ENCODE results near the gene SLC7A10.
"Not testable (repeated sequence)": the region's sequence is repeated elsewhere in the genome, so short reads cannot be mapped to it uniquely, and the experiment has no call there.

SLC7A10 gene

DNA sequence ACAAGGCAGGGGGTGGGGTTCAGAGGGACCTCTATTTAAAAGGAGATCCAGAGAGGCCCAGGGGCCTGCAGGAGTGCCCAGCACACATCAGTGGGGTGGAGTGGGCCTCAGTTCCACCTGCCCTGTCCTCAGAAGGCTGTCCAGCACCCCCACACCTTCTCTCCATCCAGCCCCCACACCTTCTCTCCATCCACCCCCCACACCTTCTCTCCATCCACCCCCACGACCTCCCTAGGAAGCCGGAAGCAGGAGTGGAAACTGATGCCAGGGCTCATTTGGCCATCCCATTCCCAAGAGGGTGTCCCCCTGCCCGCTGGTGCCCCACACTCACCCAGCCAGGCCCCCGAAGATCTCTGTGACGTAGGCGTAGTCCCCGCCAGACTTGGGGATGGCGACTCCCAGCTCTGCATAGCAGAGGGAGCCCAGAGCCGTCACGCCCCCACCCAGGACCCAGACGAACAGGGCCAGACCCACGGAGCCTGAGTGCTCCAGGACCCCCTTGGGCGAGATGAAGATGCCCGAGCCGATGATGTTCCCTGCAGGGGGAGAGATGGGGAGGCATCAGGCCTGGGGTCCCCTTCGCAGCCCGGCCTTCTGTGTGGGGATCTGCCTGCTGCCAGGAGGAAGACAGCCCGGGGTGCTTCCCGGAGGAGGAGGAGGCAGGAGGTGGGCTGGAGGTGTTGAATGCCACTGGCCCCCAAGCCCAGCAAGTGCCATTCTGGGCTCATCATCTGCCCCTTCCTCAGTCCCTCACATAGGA, 10.0 kb downstream of the SLC7A10 start:
- DNase-seq, result no peak

DNA sequence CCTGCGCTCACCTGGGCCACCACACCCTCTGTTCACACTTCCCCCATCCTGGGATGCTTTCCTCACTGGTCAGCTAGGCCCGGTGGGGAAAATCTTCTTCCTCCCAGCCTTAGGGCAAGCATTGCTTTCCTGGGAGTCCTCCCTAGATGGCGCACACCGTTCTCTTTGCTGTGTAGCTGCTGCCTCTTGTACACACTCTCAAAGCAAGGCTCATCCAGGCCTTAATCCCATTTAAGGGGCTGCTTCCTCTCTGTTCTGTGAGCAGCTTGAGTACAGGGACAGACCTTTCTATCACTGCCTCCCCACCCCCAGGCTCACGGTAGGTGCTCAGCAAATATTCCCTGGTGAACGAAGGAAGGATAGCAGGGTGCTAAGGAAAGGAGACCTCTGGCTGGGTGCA, 11.1 kb downstream of the SLC7A10 start:
- DNase-seq, result no peak

DNA sequence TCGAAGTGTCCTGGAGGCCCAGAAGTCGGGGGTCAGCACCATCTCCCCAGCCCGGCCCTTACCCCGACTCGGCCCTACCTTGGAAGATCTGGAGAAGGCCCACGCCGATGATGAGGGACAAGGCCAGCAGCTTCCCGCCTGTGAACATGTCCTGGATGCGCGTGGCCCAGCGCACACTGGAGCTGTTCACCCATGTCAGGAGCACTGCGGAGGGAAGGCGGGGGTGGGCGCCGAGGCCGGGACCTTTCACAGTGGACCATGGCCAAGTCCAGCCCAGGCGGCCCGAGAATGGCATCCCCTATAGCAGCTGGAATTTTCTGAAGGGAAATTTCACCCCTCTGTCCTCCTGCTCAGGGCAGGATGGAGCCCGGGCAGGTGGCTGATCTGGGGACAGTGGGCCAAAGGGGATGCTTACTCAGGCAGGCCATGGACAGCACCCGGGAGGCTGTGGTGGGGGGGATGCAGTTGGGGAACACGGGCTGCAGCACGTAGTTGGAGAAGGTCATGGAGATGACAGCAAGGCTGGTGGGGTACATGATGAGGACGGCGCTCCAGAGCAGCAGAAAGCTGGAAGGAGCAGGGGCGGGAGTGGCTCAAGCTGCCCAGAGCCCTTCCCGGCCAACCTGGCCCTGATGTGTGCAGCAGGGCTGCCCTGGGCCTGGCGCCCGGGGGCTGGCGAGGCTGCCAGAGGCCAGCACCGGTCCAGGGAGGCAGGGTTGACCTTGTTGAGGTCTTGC, 13.0 kb downstream of the SLC7A10 start:
- DNase-seq, result no peak

DNA sequence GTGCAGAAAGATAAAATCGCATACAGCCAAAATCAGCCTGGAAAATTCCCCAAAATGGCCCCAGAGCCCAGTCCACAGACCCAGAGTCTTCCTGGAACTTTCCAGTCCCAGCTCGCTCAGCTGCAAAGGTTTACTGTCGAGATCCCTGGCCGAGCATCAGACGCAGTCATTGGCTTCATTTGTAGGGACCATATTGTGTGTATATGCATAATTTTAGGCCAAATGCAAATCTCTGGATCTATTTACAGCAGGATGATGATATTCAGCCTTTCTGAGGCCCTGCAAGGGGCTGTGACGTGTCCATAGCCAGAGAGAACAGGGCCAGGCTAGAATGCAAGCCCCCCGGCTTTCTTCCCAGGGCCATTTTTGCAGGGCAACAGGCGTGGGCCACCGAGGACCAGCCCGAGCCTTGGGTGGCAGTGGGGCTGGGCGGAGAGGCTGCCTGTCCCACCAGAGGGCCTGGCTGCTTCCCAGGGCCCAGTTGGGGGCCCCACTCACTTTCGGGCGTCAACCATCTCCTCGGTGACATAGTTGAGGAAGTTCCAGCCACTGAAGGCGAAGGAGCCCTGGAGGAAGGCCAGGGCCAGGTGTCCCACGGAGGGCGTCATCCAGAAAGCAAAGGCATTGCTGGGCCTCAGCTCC, 13.7 kb downstream of the SLC7A10 start:
- no peak for DNase-seq

DNA sequence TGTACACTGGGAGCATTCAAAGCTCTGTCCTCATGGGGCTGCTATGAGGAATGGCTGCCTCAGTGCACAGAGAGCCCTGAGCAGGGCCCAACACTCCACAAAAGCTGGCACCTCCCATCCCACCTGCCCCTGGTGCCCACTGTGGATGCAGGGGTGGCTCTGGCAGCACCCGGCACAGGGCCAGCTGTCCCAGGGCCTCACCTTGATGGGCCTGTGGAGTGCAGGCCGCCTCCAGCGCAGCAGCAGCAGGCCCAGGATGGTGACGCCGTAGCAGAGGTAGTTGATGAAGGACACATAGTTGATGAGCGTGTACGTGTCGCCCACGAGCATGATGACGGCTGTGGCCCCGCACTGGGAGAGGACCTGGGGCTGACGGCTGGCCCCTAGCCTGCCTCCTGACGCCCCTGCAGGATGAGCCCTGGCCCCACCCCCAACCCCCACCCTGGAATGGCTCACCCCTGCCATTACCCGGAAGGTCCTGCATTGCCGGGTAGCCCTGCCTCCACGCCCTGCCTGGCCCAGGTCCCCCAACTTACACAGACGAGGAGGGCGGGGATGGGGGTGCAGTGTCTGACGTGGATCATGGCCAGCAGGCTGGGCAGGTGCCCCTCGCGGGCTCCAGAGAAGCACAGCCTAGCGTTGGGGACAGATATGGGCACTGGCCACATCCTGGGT, 15.2 kb downstream of the SLC7A10 start:
- DNase-seq, result no peak

DNA sequence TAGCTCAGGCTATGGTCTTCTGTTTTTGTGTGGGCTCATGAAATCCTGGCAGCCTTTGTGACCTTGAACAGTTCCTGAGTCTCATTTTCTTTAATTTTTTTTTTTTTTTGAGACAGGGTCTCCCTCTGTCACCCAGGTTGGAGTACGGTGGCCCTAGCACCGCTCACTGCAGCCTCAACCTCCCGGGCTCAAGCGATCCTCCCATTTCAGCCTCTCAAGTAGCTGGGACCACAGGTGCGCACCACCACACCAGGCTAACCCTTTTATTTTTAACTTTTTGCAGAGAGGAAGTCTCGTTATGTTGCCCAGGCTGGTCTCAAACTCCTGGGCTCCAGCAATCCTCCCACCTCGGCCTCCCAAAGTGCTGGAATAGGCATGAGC, 15.8 kb downstream of the SLC7A10 start:
- DNase-seq, result not testable (repeated sequence)

DNA sequence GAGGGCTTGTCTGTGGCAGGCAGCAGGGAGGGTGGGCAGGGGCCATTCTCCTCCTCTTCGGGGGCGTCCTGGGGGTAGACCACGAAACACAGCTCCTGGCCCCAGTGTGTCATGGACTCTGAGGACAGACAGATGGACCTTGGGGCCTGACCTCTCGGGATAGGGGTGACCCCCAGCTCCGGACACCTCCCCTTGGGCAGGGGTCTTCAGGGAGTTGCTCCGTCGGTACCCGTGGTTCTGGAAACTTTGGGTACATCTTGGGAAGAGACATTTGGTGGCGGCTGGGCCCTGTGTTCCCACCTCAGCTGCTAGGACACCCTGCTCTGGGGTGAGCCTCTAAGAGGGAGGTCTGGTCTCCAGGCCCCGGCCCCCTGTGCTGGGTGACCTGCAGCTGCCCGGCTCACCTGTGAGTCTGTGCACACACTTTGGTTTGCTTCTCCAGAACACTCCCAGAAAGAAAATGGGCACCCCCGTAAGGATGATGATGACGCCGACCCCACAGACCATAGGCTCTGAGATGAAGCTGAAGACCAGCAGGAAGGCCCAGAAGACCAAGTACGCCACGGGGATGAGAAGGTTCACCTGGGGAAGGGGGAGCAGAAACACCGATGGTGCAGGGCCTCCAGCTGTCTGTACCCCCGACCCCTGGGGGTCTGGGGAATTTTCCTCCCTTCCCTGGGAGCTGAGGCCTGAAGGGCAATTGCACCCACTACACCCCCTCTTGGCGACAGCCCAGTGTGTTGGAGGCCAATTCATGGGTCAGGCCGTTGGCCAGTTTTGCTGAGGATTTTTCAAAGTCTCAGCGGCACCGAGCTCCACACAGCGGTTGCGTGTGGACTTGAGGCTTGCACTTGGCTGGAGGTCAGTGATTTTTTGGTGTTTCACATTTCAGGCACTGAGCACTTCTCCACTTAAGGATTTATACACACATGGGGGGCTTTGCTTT, 16.5 kb downstream of the SLC7A10 start:
- no peak for DNase-seq

DNA sequence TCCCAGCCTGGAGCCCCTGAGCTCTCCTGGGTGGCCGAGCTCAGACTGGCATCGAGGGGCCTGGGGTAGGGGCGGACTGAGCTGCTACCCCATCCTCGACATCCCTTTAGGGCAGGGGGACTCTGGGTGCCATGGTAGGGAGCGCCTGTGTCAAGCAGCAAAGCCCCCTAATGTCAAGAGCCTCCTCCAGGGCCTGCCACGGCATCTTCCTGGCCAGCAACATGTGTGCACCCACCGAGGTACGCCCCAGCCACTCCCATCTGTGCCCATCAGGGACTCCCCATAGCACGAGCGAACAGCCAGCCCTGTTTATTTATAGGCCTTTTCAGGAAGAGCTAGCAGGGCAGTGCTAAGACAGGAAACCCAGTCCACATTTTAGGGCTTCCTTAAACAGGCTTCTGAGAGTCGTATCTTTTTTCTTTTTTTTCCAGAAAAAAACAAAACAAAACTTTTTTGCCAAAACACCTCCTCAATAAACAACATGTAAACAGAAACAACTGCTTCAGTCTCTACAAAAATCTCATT, 17.2 kb downstream of the SLC7A10 start:
- no peak for DNase-seq

DNA sequence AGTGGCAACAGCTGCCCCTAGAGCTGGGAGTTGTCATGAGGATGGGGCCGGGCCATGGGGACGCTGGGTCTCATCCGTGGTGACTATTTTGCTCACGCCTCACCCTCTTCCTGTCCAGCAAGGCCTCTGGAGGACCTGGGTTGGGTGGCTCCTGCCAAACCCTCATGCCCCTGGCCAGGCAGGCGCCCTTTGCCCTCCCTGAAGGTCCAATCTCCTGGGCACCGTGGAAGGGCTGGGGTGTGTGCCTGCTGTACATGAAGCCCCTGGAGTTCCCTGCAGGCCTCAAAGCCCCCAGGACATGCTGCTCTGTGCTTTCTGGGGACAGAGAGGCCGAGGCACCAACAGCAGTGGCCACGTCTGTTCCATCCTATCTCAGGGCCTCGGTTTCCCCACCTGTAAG, 17.7 kb downstream of the SLC7A10 start:
- no peak for DNase-seq

DNA sequence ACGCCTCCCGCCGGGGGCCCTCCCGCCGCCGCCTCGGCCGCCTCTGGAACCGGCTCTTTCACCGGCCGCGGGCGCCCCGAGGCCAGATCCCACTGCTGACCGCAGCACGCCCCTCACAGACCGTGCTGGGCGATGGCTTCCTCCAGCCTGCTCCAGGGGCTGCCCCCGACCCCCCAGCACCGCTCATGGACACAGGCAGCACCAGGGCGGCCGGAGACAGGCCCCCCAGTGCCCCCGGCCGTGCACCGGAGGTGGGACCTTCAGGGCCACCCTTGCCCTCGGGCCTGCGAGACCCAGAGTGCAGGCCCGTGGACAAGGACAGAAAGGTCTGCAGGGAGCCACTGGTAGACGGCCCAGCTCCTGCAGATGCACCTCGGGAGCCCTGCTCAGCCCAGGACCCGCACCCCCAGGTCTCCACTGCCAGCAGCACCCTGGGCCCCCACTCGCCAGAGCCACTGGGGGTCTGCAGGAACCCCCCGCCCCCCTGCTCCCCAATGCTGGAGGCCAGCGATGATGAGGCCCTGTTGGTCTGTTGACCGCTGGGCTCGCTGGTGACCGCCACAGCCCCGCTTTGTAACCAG, 18.5 kb downstream of the SLC7A10 start:
- no peak for DNase-seq

DNA sequence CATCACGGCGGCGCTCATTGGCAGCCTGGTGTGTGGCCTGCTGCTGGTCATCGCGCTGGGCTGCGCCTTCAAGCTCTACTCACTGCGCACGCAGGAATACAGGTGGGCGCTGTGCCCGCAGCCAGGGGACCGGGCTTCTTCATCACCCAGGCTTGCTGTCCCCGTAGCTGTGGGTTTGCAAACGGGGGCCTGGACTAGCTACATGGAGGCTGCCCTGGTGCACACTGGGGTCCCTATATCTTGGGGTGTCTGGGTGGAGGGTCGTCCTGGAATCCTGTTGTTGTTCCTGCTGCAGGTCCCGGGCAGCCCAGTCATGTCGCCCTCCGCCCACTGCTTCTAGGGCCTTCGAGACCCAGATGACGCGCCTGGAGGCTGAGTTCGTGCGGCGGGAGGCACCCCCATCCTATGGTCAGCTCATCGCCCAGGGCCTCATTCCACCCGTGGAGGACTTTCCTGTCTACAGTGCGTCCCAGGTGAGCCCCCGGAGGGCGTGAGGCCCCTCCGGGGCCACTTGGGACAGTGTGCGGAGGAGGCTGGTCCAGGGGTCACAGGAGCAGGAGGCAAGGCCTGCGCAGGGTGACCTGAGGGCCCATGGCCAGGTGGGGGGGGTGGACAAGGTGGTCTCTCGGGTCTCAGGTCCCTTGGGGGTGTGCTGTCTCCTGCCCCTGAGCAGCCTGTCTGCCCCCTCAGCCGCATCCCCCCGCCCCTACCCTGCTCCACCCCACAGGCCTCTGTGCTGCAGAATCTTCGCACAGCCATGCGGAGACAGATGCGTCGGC, 19.2 kb downstream of the SLC7A10 start:
- no peak for DNase-seq

DNA sequence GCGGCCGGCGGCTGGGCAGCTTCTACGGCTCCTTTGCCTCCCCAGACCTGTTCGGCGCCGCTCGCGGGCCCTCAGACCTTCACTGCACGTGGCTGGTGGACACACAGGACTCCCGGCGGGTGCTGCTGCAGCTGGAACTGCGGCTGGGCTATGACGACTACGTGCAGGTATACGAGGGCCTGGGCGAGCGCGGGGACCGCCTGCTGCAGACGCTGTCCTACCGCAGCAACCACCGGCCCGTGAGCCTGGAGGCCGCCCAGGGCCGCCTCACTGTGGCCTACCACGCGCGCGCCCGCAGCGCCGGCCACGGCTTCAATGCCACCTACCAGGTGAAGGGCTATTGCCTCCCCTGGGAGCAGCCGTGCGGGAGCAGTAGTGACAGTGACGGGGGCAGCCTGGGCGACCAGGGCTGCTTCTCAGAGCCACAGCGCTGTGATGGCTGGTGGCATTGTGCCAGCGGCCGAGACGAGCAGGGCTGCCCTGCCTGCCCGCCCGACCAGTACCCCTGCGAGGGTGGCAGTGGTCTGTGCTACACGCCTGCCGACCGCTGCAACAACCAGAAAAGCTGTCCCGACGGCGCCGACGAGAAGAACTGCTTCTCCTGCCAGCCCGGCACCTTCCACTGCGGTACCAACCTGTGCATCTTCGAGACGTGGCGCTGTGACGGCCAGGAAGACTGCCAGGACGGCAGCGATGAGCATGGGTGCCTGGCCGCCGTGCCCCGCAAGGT, 20.0 kb downstream of the SLC7A10 start:
- no peak for DNase-seq

DNA sequence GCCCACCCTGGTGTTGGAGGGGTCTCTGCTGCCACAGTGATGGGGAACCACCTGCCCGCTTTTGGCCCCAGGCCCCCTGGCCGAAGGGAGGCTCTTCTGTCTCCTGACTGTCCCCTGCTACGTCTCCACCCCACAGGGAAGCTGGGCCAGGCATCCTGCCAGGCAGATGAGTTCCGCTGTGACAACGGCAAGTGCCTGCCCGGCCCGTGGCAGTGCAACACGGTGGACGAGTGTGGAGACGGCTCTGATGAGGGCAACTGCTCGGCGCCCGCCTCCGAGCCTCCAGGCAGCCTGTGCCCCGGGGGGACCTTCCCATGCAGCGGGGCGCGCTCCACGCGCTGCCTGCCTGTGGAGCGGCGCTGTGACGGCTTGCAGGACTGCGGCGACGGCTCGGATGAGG, 20.5 kb downstream of the SLC7A10 start:
- DNase-seq, result no peak

DNA sequence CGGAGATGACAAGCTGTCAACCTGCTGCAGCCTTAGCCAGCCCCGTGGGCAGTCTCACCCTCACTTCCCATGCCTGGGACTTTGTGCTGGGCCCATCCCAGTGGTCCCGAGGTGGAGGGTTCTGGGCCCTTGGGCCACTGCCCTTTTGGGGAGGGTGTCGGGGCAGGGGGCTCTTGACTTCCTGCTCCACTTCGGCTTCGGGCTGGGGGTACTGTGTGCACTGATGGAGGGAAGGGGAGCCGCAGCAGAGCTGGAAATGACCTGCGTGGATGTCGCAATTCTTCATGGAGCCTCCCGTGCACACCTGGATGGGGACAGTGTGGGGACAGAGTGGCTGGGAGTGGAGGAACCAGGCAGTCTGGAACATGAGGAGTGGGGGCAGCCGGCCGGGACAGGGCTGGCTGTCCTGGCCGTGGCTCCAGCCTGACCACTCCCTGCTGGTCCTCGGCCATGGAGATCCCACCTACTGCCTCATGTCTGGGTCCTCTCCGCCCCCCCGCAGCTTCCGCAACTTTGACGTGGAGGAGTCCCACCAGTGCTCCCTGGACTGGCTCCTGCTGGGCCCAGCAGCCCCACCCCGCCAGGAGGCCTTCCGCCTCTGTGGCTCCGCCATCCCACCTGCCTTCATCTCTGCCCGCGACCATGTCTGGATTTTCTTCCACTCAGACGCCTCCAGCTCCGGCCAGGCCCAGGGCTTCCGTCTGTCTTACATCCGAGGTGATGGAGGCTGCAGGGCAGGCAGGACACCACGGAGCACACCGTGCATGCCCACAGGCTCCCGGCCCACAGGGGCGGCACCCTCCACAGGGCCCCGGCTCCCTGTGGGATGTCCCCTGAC, 21.3 kb downstream of the SLC7A10 start:
- DNase-seq, result no peak

DNA sequence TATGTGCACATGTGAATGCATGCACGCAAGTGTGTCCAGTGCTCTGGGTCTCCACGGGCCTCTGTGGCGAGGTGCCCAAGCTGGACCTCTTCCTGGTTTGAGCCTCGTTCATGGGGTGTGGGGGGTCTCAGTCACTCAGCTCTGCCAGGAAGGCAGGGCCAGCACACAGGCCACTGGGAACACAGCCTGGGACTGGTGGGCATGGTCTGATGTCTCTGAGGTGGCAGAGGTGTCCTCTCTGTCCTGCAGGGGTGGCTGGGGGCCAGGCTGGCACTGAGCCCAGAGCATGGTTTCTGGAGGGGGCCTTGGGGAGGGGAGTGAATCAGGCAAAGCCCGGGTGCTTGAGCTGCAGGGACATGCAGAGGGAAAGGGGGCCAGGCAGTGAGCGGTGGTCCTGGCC, 22.1 kb downstream of the SLC7A10 start:
- DNase-seq, result no peak

DNA sequence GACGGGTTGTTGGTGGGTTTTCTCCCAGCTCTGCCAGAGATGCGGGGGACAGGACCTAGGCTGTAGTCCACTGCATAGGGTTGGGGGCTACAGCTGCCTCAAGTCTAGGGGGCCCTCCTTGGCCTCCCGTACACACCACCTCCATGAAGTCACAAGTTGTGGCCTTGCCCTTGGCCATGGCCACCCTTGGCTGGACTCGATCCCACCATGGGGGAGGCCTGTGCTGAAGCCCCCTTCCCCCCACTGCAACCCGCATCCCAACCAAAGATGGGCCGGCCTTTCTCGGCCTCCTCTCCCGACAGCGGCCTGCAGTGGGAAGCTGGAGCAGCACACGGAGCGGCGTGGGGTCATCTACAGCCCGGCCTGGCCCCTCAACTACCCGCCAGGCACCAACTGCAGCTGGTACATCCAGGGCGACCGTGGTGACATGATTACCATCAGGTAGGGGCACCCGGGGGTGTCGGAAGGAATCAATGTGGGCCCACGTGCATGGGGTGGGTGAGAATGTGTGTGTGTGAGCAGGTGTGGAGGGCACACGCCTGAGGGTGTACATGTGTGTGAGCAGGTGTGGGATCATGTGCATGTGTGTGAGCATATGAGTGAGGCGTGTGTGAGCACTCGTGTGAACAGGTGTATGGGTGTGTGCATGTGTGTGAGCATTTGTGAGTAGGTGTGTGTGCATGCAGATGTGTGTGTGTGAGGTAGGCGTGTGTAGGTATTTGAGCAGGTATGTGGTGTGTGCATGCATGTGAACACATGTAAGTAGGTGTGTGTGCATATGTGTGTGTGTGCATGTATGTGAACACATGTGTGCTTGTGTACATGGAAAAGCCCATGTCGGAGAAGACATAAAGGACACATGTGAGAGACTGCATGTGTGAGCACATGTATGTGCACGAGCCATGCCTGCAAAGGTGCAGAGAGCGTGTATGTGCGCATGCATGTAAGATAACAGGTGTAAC, 22.8 kb downstream of the SLC7A10 start:
- no peak for DNase-seq

DNA sequence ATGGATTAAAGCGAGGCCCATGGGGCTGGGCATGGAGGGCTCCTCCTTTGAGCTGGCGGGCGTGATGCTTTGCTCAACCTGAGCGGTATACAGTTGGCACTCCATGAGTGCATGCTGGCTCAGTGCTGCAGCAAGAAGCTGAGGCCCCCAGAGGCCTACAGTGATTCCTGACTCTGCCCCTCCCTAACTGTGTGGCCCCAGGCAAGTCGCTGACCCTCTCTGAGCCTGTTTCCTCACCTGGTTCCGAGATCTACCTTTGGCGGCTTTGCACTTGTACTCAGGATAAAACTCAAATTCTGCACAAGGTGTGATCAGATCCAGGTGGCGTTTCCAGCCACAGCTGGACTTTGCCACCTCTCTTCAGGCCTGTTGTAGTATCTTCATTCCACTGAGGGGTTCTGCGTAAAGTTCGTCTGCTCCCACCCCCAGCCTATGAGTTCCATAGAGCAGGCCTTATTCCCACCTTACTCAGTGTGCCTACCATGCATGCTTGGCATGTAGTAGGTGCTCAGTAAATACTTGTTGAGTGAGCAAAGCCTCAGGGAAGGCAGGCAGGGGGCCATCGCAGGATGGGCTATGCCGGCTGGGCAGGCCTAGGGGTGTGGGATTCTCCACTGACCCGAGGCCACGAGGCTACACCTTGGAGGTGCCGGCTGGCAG, 23.6 kb downstream of the SLC7A10 start:
- DNase-seq, result no peak
